ENCODE measurements around the gene SORBS2.

Gene SORBS2

DNA sequence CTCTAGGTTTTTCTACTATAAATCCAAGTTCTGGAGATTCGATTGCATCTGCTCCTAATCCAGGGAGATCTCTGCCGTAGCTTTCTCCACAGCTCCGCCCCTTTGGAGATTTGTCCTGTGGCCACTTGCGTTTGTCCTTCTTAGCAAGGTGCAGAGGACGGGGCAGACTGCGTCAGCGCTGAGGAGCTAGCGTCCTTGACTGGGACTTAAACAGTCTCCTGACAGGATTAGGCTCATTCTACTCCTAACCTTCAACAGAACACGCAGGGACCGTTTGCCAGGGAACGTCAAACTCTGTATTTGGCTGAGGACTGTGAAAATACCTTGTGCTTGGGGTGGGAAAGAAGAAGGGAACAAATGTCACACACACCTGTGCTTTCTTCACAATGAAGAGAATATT lies 38.6 kb downstream of the SORBS2 start:
- TF ChIP-seq BACH2 (CRISPR knock-in tag; IDR thresholded peaks at IDR 0.05; ENCODE audit: borderline replicate concordance), result no peak
- TF ChIP-seq, protein P1, sequence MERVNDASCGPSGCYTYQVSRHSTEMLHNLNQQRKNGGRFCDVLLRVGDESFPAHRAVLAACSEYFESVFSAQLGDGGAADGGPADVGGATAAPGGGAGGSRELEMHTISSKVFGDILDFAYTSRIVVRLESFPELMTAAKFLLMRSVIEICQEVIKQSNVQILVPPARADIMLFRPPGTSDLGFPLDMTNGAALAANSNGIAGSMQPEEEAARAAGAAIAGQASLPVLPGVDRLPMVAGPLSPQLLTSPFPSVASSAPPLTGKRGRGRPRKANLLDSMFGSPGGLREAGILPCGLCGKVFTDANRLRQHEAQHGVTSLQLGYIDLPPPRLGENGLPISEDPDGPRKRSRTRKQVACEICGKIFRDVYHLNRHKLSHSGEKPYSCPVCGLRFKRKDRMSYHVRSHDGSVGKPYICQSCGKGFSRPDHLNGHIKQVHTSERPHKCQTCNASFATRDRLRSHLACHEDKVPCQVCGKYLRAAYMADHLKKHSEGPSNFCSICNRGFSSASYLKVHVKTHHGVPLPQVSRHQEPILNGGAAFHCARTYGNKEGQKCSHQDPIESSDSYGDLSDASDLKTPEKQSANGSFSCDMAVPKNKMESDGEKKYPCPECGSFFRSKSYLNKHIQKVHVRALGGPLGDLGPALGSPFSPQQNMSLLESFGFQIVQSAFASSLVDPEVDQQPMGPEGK (CRISPR knock-in tag; IDR thresholded peaks at IDR 0.05; ENCODE audit: borderline replicate concordance), result no peak
- TF ChIP-seq ZNF70 (CRISPR knock-in tag; IDR thresholded peaks at IDR 0.05), result no peak
- TF ChIP-seq, protein P2, sequence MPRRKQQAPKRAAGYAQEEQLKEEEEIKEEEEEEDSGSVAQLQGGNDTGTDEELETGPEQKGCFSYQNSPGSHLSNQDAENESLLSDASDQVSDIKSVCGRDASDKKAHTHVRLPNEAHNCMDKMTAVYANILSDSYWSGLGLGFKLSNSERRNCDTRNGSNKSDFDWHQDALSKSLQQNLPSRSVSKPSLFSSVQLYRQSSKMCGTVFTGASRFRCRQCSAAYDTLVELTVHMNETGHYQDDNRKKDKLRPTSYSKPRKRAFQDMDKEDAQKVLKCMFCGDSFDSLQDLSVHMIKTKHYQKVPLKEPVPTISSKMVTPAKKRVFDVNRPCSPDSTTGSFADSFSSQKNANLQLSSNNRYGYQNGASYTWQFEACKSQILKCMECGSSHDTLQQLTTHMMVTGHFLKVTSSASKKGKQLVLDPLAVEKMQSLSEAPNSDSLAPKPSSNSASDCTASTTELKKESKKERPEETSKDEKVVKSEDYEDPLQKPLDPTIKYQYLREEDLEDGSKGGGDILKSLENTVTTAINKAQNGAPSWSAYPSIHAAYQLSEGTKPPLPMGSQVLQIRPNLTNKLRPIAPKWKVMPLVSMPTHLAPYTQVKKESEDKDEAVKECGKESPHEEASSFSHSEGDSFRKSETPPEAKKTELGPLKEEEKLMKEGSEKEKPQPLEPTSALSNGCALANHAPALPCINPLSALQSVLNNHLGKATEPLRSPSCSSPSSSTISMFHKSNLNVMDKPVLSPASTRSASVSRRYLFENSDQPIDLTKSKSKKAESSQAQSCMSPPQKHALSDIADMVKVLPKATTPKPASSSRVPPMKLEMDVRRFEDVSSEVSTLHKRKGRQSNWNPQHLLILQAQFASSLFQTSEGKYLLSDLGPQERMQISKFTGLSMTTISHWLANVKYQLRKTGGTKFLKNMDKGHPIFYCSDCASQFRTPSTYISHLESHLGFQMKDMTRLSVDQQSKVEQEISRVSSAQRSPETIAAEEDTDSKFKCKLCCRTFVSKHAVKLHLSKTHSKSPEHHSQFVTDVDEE (CRISPR knock-in tag; IDR thresholded peaks at IDR 0.05), result no peak
- no peak for TF ChIP-seq OSR1 (CRISPR knock-in tag; IDR thresholded peaks at IDR 0.05)
- TF ChIP-seq, protein P3, sequence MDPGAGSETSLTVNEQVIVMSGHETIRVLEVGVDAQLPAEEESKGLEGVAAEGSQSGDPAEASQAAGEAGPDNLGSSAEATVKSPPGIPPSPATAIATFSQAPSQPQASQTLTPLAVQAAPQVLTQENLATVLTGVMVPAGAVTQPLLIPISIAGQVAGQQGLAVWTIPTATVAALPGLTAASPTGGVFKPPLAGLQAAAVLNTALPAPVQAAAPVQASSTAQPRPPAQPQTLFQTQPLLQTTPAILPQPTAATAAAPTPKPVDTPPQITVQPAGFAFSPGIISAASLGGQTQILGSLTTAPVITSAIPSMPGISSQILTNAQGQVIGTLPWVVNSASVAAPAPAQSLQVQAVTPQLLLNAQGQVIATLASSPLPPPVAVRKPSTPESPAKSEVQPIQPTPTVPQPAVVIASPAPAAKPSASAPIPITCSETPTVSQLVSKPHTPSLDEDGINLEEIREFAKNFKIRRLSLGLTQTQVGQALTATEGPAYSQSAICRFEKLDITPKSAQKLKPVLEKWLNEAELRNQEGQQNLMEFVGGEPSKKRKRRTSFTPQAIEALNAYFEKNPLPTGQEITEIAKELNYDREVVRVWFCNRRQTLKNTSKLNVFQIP (CRISPR knock-in tag; IDR thresholded peaks at IDR 0.05; ENCODE audit: borderline replicate concordance, low read depth), result no peak
- TF ChIP-seq TOX (CRISPR knock-in tag; IDR thresholded peaks at IDR 0.05; ENCODE audit: borderline replicate concordance), result no peak
- TF ChIP-seq, protein P4, sequence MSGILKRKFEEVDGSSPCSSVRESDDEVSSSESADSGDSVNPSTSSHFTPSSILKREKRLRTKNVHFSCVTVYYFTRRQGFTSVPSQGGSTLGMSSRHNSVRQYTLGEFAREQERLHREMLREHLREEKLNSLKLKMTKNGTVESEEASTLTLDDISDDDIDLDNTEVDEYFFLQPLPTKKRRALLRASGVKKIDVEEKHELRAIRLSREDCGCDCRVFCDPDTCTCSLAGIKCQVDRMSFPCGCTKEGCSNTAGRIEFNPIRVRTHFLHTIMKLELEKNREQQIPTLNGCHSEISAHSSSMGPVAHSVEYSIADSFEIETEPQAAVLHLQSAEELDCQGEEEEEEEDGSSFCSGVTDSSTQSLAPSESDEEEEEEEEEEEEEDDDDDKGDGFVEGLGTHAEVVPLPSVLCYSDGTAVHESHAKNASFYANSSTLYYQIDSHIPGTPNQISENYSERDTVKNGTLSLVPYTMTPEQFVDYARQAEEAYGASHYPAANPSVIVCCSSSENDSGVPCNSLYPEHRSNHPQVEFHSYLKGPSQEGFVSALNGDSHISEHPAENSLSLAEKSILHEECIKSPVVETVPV (CRISPR knock-in tag; IDR thresholded peaks at IDR 0.05), result no peak
- TF ChIP-seq ZFP30 (CRISPR knock-in tag; IDR thresholded peaks at IDR 0.05), result no peak
- no peak for TF ChIP-seq PPARA (CRISPR knock-in tag; IDR thresholded peaks at IDR 0.05; ENCODE audit: borderline replicate concordance)
- TF ChIP-seq ZFP3 (CRISPR knock-in tag; IDR thresholded peaks at IDR 0.05), result no peak
- no peak for TF ChIP-seq ZC3H10 (CRISPR knock-in tag; IDR thresholded peaks at IDR 0.05)
- no peak for TF ChIP-seq TCF4 (CRISPR knock-in tag; IDR thresholded peaks at IDR 0.05; ENCODE audit: borderline replicate concordance)
- TF ChIP-seq, protein P5, sequence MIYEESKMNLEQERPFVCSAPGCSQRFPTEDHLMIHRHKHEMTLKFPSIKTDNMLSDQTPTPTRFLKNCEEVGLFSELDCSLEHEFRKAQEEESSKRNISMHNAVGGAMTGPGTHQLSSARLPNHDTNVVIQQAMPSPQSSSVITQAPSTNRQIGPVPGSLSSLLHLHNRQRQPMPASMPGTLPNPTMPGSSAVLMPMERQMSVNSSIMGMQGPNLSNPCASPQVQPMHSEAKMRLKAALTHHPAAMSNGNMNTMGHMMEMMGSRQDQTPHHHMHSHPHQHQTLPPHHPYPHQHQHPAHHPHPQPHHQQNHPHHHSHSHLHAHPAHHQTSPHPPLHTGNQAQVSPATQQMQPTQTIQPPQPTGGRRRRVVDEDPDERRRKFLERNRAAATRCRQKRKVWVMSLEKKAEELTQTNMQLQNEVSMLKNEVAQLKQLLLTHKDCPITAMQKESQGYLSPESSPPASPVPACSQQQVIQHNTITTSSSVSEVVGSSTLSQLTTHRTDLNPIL (CRISPR knock-in tag; IDR thresholded peaks at IDR 0.05; ENCODE audit: low read depth), result no peak
- no peak for TF ChIP-seq ARNTL (CRISPR knock-in tag; IDR thresholded peaks at IDR 0.05; ENCODE audit: borderline replicate concordance, low read depth)
- no peak for TF ChIP-seq RARB (CRISPR knock-in tag; IDR thresholded peaks at IDR 0.05)
- ATAC-seq, result no peak

DNA sequence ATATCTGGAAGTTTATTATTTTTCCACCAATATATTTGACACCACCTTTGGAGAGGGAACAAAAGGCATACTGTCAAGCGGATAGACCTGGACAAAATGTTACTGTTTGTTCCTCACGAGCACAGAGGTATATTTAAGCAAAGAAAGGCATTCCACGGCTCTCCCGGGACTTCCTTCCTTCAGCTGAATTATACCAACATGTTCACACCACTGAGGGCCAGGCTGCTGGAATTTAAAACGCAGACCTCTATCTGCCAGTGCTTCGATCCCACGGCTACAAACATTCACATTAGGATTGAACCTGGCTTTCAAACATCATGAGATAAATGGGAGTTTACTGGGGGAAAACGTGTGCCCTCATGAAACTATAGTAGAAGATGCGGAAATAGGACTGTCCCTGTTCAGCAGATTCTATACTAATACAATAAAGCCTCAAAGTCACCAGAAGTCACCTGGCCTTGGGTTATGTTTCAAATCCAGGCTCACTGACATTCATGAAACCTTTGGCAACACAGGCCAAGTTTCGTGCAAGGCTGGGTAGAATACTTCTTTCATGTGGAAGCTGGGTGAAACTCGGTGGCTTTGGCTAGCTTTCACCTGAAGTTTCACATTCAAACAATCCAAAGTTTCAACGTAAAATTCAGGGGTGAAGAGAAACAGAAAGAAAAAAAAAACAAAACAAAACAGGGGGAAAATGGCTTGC lies 39.5 kb downstream of the SORBS2 start:
- ATAC-seq, result no peak
- TF ChIP-seq RARB (CRISPR knock-in tag; IDR thresholded peaks at IDR 0.05) (no peak), ISL1 (CRISPR knock-in tag; IDR thresholded peaks at IDR 0.05) (no peak), OSR1 (CRISPR knock-in tag; IDR thresholded peaks at IDR 0.05) (no peak), ESRRG (CRISPR knock-in tag; IDR thresholded peaks at IDR 0.05) (no peak), GLIS3 (CRISPR knock-in tag; IDR thresholded peaks at IDR 0.05) (no peak), CSDC2 (CRISPR knock-in tag; IDR thresholded peaks at IDR 0.05) (no peak), ZC3H10 (CRISPR knock-in tag; IDR thresholded peaks at IDR 0.05) (no peak), ZNF8 (CRISPR knock-in tag; IDR thresholded peaks at IDR 0.05) (no peak), BACH2 (CRISPR knock-in tag; IDR thresholded peaks at IDR 0.05; ENCODE audit: borderline replicate concordance) (no peak), ARNTL (CRISPR knock-in tag; IDR thresholded peaks at IDR 0.05; ENCODE audit: borderline replicate concordance, low read depth) (no peak), ZFP30 (CRISPR knock-in tag; IDR thresholded peaks at IDR 0.05) (no peak), TOX (CRISPR knock-in tag; IDR thresholded peaks at IDR 0.05; ENCODE audit: borderline replicate concordance) (no peak), SNAI2 (CRISPR knock-in tag; IDR thresholded peaks at IDR 0.05) (no peak), ZNF565 (CRISPR knock-in tag; conservative IDR thresholded peaks at IDR 0.05; ENCODE audit: low read depth) (no peak)
- TF ChIP-seq, protein P1 (CRISPR knock-in tag; IDR thresholded peaks at IDR 0.05; ENCODE audit: borderline replicate concordance), result no peak
- TF ChIP-seq, protein P4 (CRISPR knock-in tag; IDR thresholded peaks at IDR 0.05), result no peak
- TF ChIP-seq, protein P5 (CRISPR knock-in tag; IDR thresholded peaks at IDR 0.05; ENCODE audit: low read depth), result no peak

Data from SK-N-SH treated with all-trans-retinoic acid at 6 μM for 48 hours (cell line).